HCT116 (cell line): Measurements from ENCODE around the gene TPD52L2. TPM values are rescaled to one million over a fixed set of nuclear protein-coding genes. Genes with fewer than 3 reads are reported as not detected.

Experiments
- ATAC-seq: fragments of 200-7000 bp; cut with Tn5 transposase; 2 replicates; pipeline ENCODE4 v1.9.1; 2020; ENCODE audit warnings: mild to moderate bottlenecking, moderate library complexity
- BruUV-seq: library from RNA; stranded (reverse); fragments of 400-500 nt; replicated peaks from 2 replicates; lab custom pipeline; 2021; lab: Mats Ljungman, UMichigan
- CTCF ChIA-PET: fragments of 300-600 bp; sonication (Branson Sonifier 250); formaldehyde crosslinking; loops from one replicate; lab custom pipeline; 2021; ENCODE audit warnings: antibody characterized with exemption; lab: Charles Lee
- POLR2A ChIA-PET: fragments of 300-600, 350-600 bp; sonication (Branson Sonifier 250); formaldehyde crosslinking; loops from one replicate; lab custom pipeline; 2021; ENCODE audit warnings: antibody characterized with exemption; lab: Charles Lee
- RAD21 ChIA-PET, 2 experiments: fragments of 300-600 bp; sonication (Branson Sonifier 250); formaldehyde crosslinking; loops; one replicate each; lab custom pipeline; 2023; ENCODE audit warnings: low total read pairs in 2 of 2; ENCODE audit not compliant: uncharacterized antibody in 2 of 2, unreplicated experiment in 2 of 2, low non-redundant PET in 1 of 2; lab: Charles Lee
- DNase-seq: peaks from one replicate; pipeline ENCODE4 v3.0.0-alpha.2; 2010; ENCODE audit warnings: low read depth, low spot score
- H2AFZ ChIP-seq: fragments of 200-600 bp; shearing (Covaris generic), sonication (generic); 2 replicates; pipeline ENCODE4 v1.6.1; 2017; ENCODE audit warnings: low read depth, mixed run types, mixed read lengths, antibody characterized with exemption, low read length; ENCODE audit not compliant: poor library complexity, severe bottlenecking
- H3K27ac ChIP-seq: 2 replicates; pipeline ENCODE4 v1.5.1; 2012; ENCODE audit warnings: low read depth, low read length
- H3K27me3 ChIP-seq: fragments of 200-600 bp; sonication (generic); 2 replicates; pipeline ENCODE4 v1.6.1; 2016; ENCODE audit warnings: mixed run types, low read length, mixed read lengths; ENCODE audit not compliant: insufficient read depth
- H3K36me3 ChIP-seq, 2 experiments: fragments of 200-500 bp in 1 of 2; fragments of 200-600 bp in 1 of 2; sonication (Bioruptor generic) in 1 of 2; sonication (generic) in 1 of 2; 2 replicates each; pipeline versions ENCODE4 v1.5.1 to v1.6.1; 2014 to 2016; ENCODE audit warnings: low read length in 2 of 2, inconsistent platforms in 1 of 2, mixed read lengths in 1 of 2, mixed run types in 1 of 2; ENCODE audit not compliant: insufficient read depth in 2 of 2, control insufficient read depth in 1 of 2
- H3K4me1 ChIP-seq, 2 experiments: fragments of 200-600 bp in 1 of 2; sonication (generic) in 1 of 2; 2 replicates each; pipeline versions ENCODE4 v1.5.1 to v1.6.1; 2012 to 2017; ENCODE audit warnings: low read length in 2 of 2, inconsistent platforms in 1 of 2, mild to moderate bottlenecking in 1 of 2, mixed read lengths in 1 of 2, mixed run types in 1 of 2, moderate library complexity in 1 of 2; ENCODE audit not compliant: insufficient read depth in 2 of 2, control insufficient read depth in 1 of 2
- H3K4me2 ChIP-seq: fragments of 200-600 bp; sonication (generic); 2 replicates; pipeline ENCODE4 v1.6.1; 2017; ENCODE audit warnings: mixed run types, low read length, mixed read lengths
- H3K4me3 ChIP-seq, 2 experiments: fragments of 200-600 bp in 1 of 2; sonication (generic) in 1 of 2; replicated peaks in 1 of 2; 2 replicates each; pipeline ENCODE4 v1.5.1; 2011 to 2016; ENCODE audit warnings: low read length in 2 of 2, control low read depth in 1 of 2, low read depth in 1 of 2, mild to moderate bottlenecking in 1 of 2, mixed read lengths in 1 of 2, mixed run types in 1 of 2
- H3K79me2 ChIP-seq: fragments of 200-600 bp; sonication (generic); 2 replicates; pipeline ENCODE4 v1.6.1; 2017; ENCODE audit warnings: mild to moderate bottlenecking, mixed run types, low read length, moderate library complexity, mixed read lengths; ENCODE audit not compliant: insufficient read depth
- H3K9ac ChIP-seq: fragments of 200-600 bp; sonication (generic); 2 replicates; pipeline ENCODE4 v1.6.1; 2016; ENCODE audit warnings: low read length, mixed read lengths
- H3K9me2 ChIP-seq: fragments of 200-600 bp; sonication (generic), shearing (Covaris generic); 2 replicates; pipeline ENCODE4 v1.6.1; 2017; ENCODE audit warnings: mixed run types, mild to moderate bottlenecking, moderate library complexity; ENCODE audit not compliant: insufficient read depth
- H3K9me3 ChIP-seq, 2 experiments: fragments of 200-500 bp in 1 of 2; fragments of 200-600 bp in 1 of 2; sonication (Bioruptor generic) in 1 of 2; sonication (generic) in 1 of 2; 2 replicates each; pipeline ENCODE4 v1.6.1; 2014 to 2017; ENCODE audit warnings: low read length in 2 of 2, mixed read lengths in 2 of 2, inconsistent platforms in 1 of 2, low read depth in 1 of 2, mild to moderate bottlenecking in 1 of 2, mixed run types in 1 of 2, moderate library complexity in 1 of 2; ENCODE audit not compliant: control insufficient read depth in 1 of 2, insufficient read depth in 1 of 2
- H4K20me1 ChIP-seq: fragments of 200-600 bp; sonication (generic), shearing (Covaris generic); 2 replicates; pipeline ENCODE4 v1.6.1; 2017; ENCODE audit warnings: mixed run types, mild to moderate bottlenecking, moderate library complexity; ENCODE audit not compliant: insufficient read depth
- ATF3 ChIP-seq: IDR thresholded peaks from 2 replicates; pipeline ENCODE4 v1.6.1; 2012
- CBX3 ChIP-seq: IDR thresholded peaks from 2 replicates; pipeline ENCODE4 v1.6.1; 2012; ENCODE audit warnings: low read depth
- CEBPB ChIP-seq: IDR thresholded peaks from 2 replicates; pipeline ENCODE4 v1.6.1; 2012; ENCODE audit warnings: low read depth
- CTCF ChIP-seq, 3 experiments: fragments of 200-600 bp in 1 of 3; sonication (generic) in 1 of 3; IDR thresholded peaks in 2 of 3; conservative IDR thresholded peaks in 1 of 3; 2 replicates each; pipeline ENCODE4 v1.5.1; 2012 to 2017; ENCODE audit warnings: low read depth in 2 of 3, low read length in 2 of 3, antibody characterized with exemption in 1 of 3, borderline replicate concordance in 1 of 3, control low read depth in 1 of 3, mild to moderate bottlenecking in 1 of 3, mixed read lengths in 1 of 3, mixed run types in 1 of 3, moderate library complexity in 1 of 3; ENCODE audit not compliant: insufficient read depth in 1 of 3
- EGR1 ChIP-seq: IDR thresholded peaks from 2 replicates; pipeline ENCODE4 v1.6.1; 2012; ENCODE audit warnings: low read depth
- EZH2 ChIP-seq: fragments of 200-600 bp; sonication (generic); IDR thresholded peaks from 2 replicates; pipeline ENCODE4 v1.6.1; 2017; ENCODE audit warnings: antibody characterized with exemption, mixed run types
- EZH2phosphoT487 ChIP-seq: fragments of 200-600 bp; IDR thresholded peaks from 2 replicates; pipeline ENCODE4 v1.6.1; 2018; ENCODE audit warnings: antibody characterized with exemption, borderline replicate concordance
- FOSL1 ChIP-seq: IDR thresholded peaks from 2 replicates; pipeline ENCODE4 v1.6.1; 2012; ENCODE audit warnings: low read depth
- JUND ChIP-seq: IDR thresholded peaks from 2 replicates; pipeline ENCODE4 v1.6.1; 2012
- POLR2A ChIP-seq: IDR thresholded peaks from 2 replicates; pipeline ENCODE4 v1.7.0; 2011; ENCODE audit warnings: borderline replicate concordance; ENCODE audit not compliant: insufficient read depth, insufficient read length; ENCODE audit errors: extremely low read depth
- POLR2AphosphoS5 ChIP-seq: IDR thresholded peaks from 2 replicates; pipeline ENCODE4 v1.6.1; 2011; ENCODE audit warnings: mild to moderate bottlenecking, low read depth, low read length, moderate library complexity
- RAD21 ChIP-seq: IDR thresholded peaks from 2 replicates; pipeline ENCODE4 v1.6.1; 2012; ENCODE audit warnings: low read depth, mild to moderate bottlenecking
- REST ChIP-seq: IDR thresholded peaks from 2 replicates; pipeline ENCODE4 v1.6.1; 2012; ENCODE audit warnings: low read depth
- SP1 ChIP-seq: IDR thresholded peaks from 2 replicates; pipeline ENCODE4 v1.6.1; 2012; ENCODE audit warnings: low read depth
- SRF ChIP-seq: IDR thresholded peaks from 2 replicates; pipeline ENCODE4 v1.6.1; 2012; ENCODE audit warnings: low read depth
- TCF7L2 ChIP-seq: IDR thresholded peaks from 2 replicates; pipeline ENCODE4 v1.7.0; 2011; ENCODE audit warnings: borderline replicate concordance, inconsistent platforms; ENCODE audit not compliant: insufficient read depth, insufficient read length; ENCODE audit errors: extremely low read depth
- YY1 ChIP-seq: IDR thresholded peaks from 2 replicates; pipeline ENCODE4 v1.6.1; 2011; ENCODE audit warnings: low read length, low read depth, moderate library complexity, mild to moderate bottlenecking; ENCODE audit not compliant: insufficient replicate concordance; ENCODE audit errors: extremely low read depth
- ZNF274 ChIP-seq: fragments of 200-500 bp; sonication (Bioruptor generic); IDR thresholded peaks from 2 replicates; pipeline ENCODE4 v1.6.1; 2014; ENCODE audit warnings: mild to moderate bottlenecking, low read depth, low read length, inconsistent platforms
- intact Hi-C: fragments of 100-400 bp; cut with micrococcal nuclease; formaldehyde crosslinking; loops from 2 replicates; pipeline ENCODE4 v1.10.0; 2022
- total RNA-seq: library from RNA; stranded (reverse); gene quantifications from one replicate; pipeline ENCODE4 v1.2.1, GENCODE V29; 2021; ENCODE audit not compliant: unreplicated experiment

The TPD52L2 gene
- total RNA-seq, 1 experiment from 2014 or later, result 149 TPM

GRCh38 chr20:63939061-63939935 is 74.2 kb downstream of the TPD52L2 start:
- H3K79me2 ChIP-seq, result peaks cover 5% of the 10 kb centered on the region; the same call in 1 of the 2 replicates
- DNase-seq, result no peak
- TF ChIP-seq RAD21 (no peak), EGR1 (no peak), YY1 (no peak), JUND (no peak), SP1 (no peak), POLR2A (no peak), ATF3 (no peak), POLR2AphosphoS5 (no peak), FOSL1 (no peak), CTCF (IDR thresholded peaks at IDR 0.05 in 2 of 3, conservative IDR thresholded peaks at IDR 0.05 in 1 of 3; ENCODE audit: borderline replicate concordance in 1 of 3, insufficient read depth in 1 of 3, low read depth in 2 of 3, low read length in 2 of 3) (no peak), ZNF274 (no peak), REST (no peak), TCF7L2 (no peak), EZH2phosphoT487 (no peak), EZH2 (no peak), CEBPB (no peak), CBX3 (no peak), SRF (no peak)
- TF ChIP-seq, all 23 proteins: peak for 0
- H3K9me2 ChIP-seq, result no peaks in the 10 kb centered on the region
- H4K20me1 ChIP-seq, result no peaks in the 10 kb centered on the region
- POLR2A ChIA-PET, result no interaction called here
- no peak overlapping the region for H3K27ac ChIP-seq
- no peak overlapping the region for H3K4me3 ChIP-seq
- RAD21 ChIA-PET, result no interaction called here
- H3K9ac ChIP-seq, result no peak overlapping the region
- H3K36me3 ChIP-seq, result peaks cover 7 to 33% of the 10 kb centered on the region in 2 experiments; a peak in 3 of 4 replicates
- BruUV-seq, result no TSS peak
- no peak for ATAC-seq
- H3K9me3 ChIP-seq, result no peaks in the 10 kb centered on the region
- H2AFZ ChIP-seq, result no peak overlapping the region
- intact Hi-C loops, result no loop called here
- peaks cover 3 to 13% of the 10 kb centered on the region in 2 experiments; a peak in 2 of 4 replicates for H3K4me1 ChIP-seq
- CTCF ChIA-PET, result no interaction called here
- H3K4me2 ChIP-seq, result no peak overlapping the region
- no peaks in the 10 kb centered on the region for H3K27me3 ChIP-seq
